ENCODE data around the gene ARID4A. TPM values are rescaled to one million over a fixed set of nuclear protein-coding genes. Genes with fewer than 3 reads are reported as not detected.
A peak's percentile ranks its signal among the peaks of the same experiment; 100 is the strongest.

The ARID4A gene
- polyA plus RNA-seq, 3 donors: 6.5 to 13.2 (median 10.5) TPM

DNA sequence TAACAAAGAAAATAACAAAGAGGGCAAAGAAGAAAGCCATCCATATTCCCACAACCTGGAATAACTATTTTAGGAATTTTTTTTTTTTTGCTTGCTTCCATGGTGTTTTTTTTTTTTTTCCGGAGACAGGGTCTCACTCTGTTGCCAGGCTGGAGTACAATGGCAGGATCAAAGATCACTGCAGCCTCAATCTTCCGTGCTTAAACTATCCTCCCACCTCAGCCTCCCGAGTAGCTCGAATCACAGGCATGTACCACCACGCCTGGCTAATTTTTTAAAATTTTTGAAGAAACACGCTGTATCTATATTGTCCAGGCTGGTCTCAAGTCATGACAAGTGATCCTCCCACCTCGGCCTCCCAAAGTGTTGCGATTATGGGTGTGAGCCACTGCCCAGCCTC is 20.2 kb upstream of the ARID4A start:
- H3K4me2 ChIP-seq (replicated peaks; ENCODE audit: extremely low read depth, low read length, poor library complexity, severe bottlenecking): no peak overlapping the region
- H3K79me2 ChIP-seq (ENCODE audit: insufficient read depth, low read length): peaks cover 89% of the 10 kb centered on the region
- H3K27me3 ChIP-seq (ENCODE audit: control insufficient read depth in 2 of 2, insufficient read depth in 2 of 2, low read length in 2 of 2): no peaks in the 10 kb centered on the region
- peaks cover 18 to 25% of the 10 kb centered on the region in 2 donors for H3K4me1 ChIP-seq (ENCODE audit: control insufficient read depth in 1 of 2, insufficient read depth in 2 of 2, low read length in 2 of 2)
- no peak overlapping the region for H3K9ac ChIP-seq (ENCODE audit: insufficient read depth, low read length, poor library complexity, severe bottlenecking)
- 96% methylated on average over 5 of the region's 8 CpGs for WGBS (ENCODE audit: insufficient coverage)
- no peak overlapping the region for H2AFZ ChIP-seq (ENCODE audit: insufficient read depth, low read depth, low read length, poor library complexity, severe bottlenecking)
- no peak for DNase-seq
- peaks cover 43 to 78% of the 10 kb centered on the region in 2 donors for H3K36me3 Mint-ChIP-seq
- peaks cover 47 to 81% of the 10 kb centered on the region in 2 donors for H3K36me3 ChIP-seq (replicated peaks in 1 of 2; ENCODE audit: control insufficient read depth in 1 of 2, insufficient read depth in 2 of 2, low read length in 2 of 2)
- TF ChIP-seq, protein P1, sequence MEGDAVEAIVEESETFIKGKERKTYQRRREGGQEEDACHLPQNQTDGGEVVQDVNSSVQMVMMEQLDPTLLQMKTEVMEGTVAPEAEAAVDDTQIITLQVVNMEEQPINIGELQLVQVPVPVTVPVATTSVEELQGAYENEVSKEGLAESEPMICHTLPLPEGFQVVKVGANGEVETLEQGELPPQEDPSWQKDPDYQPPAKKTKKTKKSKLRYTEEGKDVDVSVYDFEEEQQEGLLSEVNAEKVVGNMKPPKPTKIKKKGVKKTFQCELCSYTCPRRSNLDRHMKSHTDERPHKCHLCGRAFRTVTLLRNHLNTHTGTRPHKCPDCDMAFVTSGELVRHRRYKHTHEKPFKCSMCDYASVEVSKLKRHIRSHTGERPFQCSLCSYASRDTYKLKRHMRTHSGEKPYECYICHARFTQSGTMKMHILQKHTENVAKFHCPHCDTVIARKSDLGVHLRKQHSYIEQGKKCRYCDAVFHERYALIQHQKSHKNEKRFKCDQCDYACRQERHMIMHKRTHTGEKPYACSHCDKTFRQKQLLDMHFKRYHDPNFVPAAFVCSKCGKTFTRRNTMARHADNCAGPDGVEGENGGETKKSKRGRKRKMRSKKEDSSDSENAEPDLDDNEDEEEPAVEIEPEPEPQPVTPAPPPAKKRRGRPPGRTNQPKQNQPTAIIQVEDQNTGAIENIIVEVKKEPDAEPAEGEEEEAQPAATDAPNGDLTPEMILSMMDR (IDR thresholded peaks at IDR 0.05): no peak
- peaks cover 91% of the 10 kb centered on the region for H4K20me1 ChIP-seq (ENCODE audit: insufficient read depth, low read length)
- H3K9me3 ChIP-seq (replicated peaks in 1 of 2; ENCODE audit: control insufficient read depth in 1 of 2, insufficient read depth in 1 of 2, low read length in 2 of 2): no peaks in the 10 kb centered on the region
- H3K27me3 Mint-ChIP-seq (ENCODE audit: low read depth in 3 of 3): no peaks in the 10 kb centered on the region
- intact Hi-C loops (cut with micrococcal nuclease): no loop called here
- peak overlapping the region in 5 of 7 donors; percentile 19 to 67 (median 63) for H3K27ac Mint-ChIP-seq
- H3K4me3 ChIP-seq (replicated peaks in 1 of 3; ENCODE audit: low read depth in 2 of 3, low read length in 3 of 3): no peak overlapping the region
- H3K4me3 Mint-ChIP-seq: no peak overlapping the region
- H3K9me3 Mint-ChIP-seq: no peaks in the 10 kb centered on the region
- peaks cover 27% of the 10 kb centered on the region for H3K4me1 Mint-ChIP-seq
- H3K27ac ChIP-seq (ENCODE audit: low read depth in 1 of 2, low read length in 2 of 2): peak overlapping the region in 1 of 2 donors; percentile 26

DNA sequence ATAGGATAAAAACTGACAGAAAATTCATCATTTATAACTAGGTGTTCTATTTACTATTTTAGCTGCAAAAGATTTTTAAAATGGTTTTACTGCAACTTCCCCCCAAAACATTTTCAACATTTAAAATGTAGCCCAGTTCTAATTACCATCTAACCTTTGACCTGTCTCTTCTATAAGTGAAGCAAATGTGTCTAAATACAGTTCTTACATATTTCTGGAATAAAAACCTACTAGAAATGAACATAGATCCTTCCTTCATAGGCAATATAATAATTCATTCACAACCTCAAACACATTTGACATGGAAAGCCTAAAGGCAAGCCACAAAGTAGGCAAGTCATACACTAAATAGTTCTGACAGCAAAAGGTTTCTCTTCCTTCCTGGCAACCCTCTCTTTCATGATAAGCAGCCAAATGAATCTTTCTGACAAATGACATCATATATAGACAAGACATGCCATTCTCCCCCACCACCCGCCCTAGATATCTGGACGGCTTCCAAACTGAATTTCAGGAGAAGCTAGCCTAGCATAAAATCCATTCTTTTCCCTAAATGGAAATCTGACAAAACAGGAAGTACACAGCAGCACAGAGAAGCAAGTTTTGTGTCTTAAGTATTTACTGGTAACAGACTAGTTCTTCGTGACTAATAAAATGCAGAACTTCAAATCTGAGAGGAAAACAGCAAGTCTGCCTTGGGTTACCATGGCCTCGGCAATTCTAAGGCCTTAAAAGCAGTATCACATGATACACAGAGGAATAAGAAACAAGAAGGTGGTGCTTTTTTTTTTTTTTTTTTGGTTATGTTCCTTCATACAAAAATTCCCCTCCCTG is 17.2 kb upstream of the ARID4A start:
- peak overlapping the region; percentile 93 to 97 (median 96) for H3K27ac Mint-ChIP-seq
- H3K9me3 Mint-ChIP-seq: no peaks in the 10 kb centered on the region
- Histone ChIP-seq H3K4me1 (ENCODE audit: control insufficient read depth in 1 of 2, insufficient read depth in 2 of 2, low read length in 2 of 2) (peaks cover 18 to 25% of the 10 kb centered on the region in 2 donors), H3K27me3 (ENCODE audit: control insufficient read depth in 2 of 2, insufficient read depth in 2 of 2, low read length in 2 of 2) (no peaks in the 10 kb centered on the region), H3K27ac (ENCODE audit: low read depth in 1 of 2, low read length in 2 of 2) (peak overlapping the region; percentile 83 to 95), H3K9ac (ENCODE audit: insufficient read depth, low read length, poor library complexity, severe bottlenecking) (peak overlapping the region; percentile 47), H3K4me3 (replicated peaks in 1 of 3; ENCODE audit: low read depth in 2 of 3, low read length in 3 of 3) (peak overlapping the region in 2 of 3 experiments; percentile 25 to 55), H4K20me1 (ENCODE audit: insufficient read depth, low read length) (peaks cover 90% of the 10 kb centered on the region), H3K9me3 (replicated peaks in 1 of 2; ENCODE audit: control insufficient read depth in 1 of 2, insufficient read depth in 1 of 2, low read length in 2 of 2) (no peaks in the 10 kb centered on the region), H3K79me2 (ENCODE audit: insufficient read depth, low read length) (peaks cover 89% of the 10 kb centered on the region), H3K4me2 (replicated peaks; ENCODE audit: extremely low read depth, low read length, poor library complexity, severe bottlenecking) (peak overlapping the region; percentile 55), H3K36me3 (replicated peaks in 1 of 2; ENCODE audit: control insufficient read depth in 1 of 2, insufficient read depth in 2 of 2, low read length in 2 of 2) (peaks cover 57 to 82% of the 10 kb centered on the region in 2 donors), H2AFZ (ENCODE audit: insufficient read depth, low read depth, low read length, poor library complexity, severe bottlenecking) (peak overlapping the region; percentile 33)
- peaks cover 56 to 82% of the 10 kb centered on the region in 2 donors for H3K36me3 Mint-ChIP-seq
- peak; percentile 84 to 96 (median 94) for DNase-seq
- peak overlapping the region; percentile 42 to 59 for H3K4me3 Mint-ChIP-seq
- TF ChIP-seq, protein P1 (IDR thresholded peaks at IDR 0.05): no peak
- no peaks in the 10 kb centered on the region for H3K27me3 Mint-ChIP-seq (ENCODE audit: low read depth in 3 of 3)
- intact Hi-C loops (cut with micrococcal nuclease): loop anchor here in 1 of 2 donors (5.0 kb wide), 1 partner anchor 39 kb away; the partner anchor contains the start of gene PSMA3
- WGBS (ENCODE audit: insufficient coverage): 0% methylated on average over 1 of the region's 4 CpGs
- peaks cover 29% of the 10 kb centered on the region for H3K4me1 Mint-ChIP-seq

Data from CD14-positive monocyte (primary cell).